Spleen (tissue), 7 donors: ENCODE data around the gene PPIL4.

Experiments used
- POLR2A ChIP-seq, 3 donors: fragments of 450-650 bp; IDR thresholded peaks; one replicate each; pipeline ENCODE4 v1.5.1; 2017; ENCODE audit warnings: antibody characterized with exemption in 3 of 3, mild to moderate bottlenecking in 1 of 3
- POLR2AphosphoS5 ChIP-seq, 3 donors: sonication (generic); formaldehyde crosslinking; IDR thresholded peaks; one replicate each; pipeline ENCODE4 v1.5.1; 2017; ENCODE audit warnings: antibody characterized with exemption in 3 of 3
- TF ChIP-seq, protein P1 (sequence below), 11 experiments: fragments of 200-600 bp in 7 of 11; fragments of 450-650 bp in 4 of 11; sonication (generic) in 4 of 11; IDR thresholded peaks in 8 of 11; conservative IDR thresholded peaks in 3 of 11; 1 replicate in 7 of 11; 2 replicates in 4 of 11; pipeline versions ENCODE4 v1.4.0 to v1.8.0; 2016 to 2021; ENCODE audit warnings: antibody characterized with exemption in 11 of 11, inconsistent platforms in 4 of 11, mild to moderate bottlenecking in 1 of 11
- donor health status: DM: no; HTN: no; CAD: no; lungs with moderate emphysema.
- donor health status: DM: no; HTN: no; CAD: no.
- donor health status: DM: no; HTN: no; CAD: no.

GRCh38 chr6:149492798-149493343 is 53.0 kb downstream of the PPIL4 start:
- TF ChIP-seq, protein P1, sequence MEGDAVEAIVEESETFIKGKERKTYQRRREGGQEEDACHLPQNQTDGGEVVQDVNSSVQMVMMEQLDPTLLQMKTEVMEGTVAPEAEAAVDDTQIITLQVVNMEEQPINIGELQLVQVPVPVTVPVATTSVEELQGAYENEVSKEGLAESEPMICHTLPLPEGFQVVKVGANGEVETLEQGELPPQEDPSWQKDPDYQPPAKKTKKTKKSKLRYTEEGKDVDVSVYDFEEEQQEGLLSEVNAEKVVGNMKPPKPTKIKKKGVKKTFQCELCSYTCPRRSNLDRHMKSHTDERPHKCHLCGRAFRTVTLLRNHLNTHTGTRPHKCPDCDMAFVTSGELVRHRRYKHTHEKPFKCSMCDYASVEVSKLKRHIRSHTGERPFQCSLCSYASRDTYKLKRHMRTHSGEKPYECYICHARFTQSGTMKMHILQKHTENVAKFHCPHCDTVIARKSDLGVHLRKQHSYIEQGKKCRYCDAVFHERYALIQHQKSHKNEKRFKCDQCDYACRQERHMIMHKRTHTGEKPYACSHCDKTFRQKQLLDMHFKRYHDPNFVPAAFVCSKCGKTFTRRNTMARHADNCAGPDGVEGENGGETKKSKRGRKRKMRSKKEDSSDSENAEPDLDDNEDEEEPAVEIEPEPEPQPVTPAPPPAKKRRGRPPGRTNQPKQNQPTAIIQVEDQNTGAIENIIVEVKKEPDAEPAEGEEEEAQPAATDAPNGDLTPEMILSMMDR (IDR thresholded peaks at IDR 0.05 in 8 of 11, conservative IDR thresholded peaks at IDR 0.05 in 3 of 11), result no peak
- TF ChIP-seq POLR2A (IDR thresholded peaks at IDR 0.05), result no peak
- no peak for TF ChIP-seq POLR2AphosphoS5 (IDR thresholded peaks at IDR 0.05)
